WI38 (cell line): ENCODE results near the gene FAM171A1.

Experiments used
- H3K4me3 ChIP-seq: 2 replicates; pipeline ENCODE4 v1.5.1; 2011; ENCODE audit warnings: low read depth, mild to moderate bottlenecking, control low read depth, low read length
- CTCF ChIP-seq: IDR thresholded peaks from 2 replicates; pipeline ENCODE4 v1.5.1; 2012; ENCODE audit warnings: low read depth, mild to moderate bottlenecking, control low read depth, low read length

The FAM171A1 gene

GRCh38 chr10:15365692-15366091, 5.4 kb downstream of the FAM171A1 start:
- no peak overlapping the region for H3K4me3 ChIP-seq
- no peak for TF ChIP-seq CTCF

GRCh38 chr10:15364001-15364400, 7.1 kb downstream of the FAM171A1 start:
- no peak overlapping the region for H3K4me3 ChIP-seq
- no peak for TF ChIP-seq CTCF

GRCh38 chr10:15363031-15363430, 8.1 kb downstream of the FAM171A1 start:
- TF ChIP-seq CTCF: no peak
- H3K4me3 ChIP-seq: no peak overlapping the region

- TF ChIP-seq CTCF: no peak
- H3K4me3 ChIP-seq: no peak overlapping the region
Measured at GRCh38 chr10:15361131-15361530, 10.0 kb downstream of the FAM171A1 start.

GRCh38 chr10:15360566-15360965, 10.5 kb downstream of the FAM171A1 start:
- TF ChIP-seq CTCF: no peak
- H3K4me3 ChIP-seq: no peak overlapping the region

- no peak for TF ChIP-seq CTCF
- H3K4me3 ChIP-seq: no peak overlapping the region
Measured at GRCh38 chr10:15353471-15354017, 17.5 kb downstream of the FAM171A1 start.

GRCh38 chr10:15352836-15353235, 18.3 kb downstream of the FAM171A1 start:
- no peak overlapping the region for H3K4me3 ChIP-seq
- no peak for TF ChIP-seq CTCF
